Stimulated activated CD8-positive, alpha-beta memory T cell treated with anti-CD3 and anti-CD28 coated beads, Interleukin-7, amount 100 ng/mL, for 48 hours (primary cell): ENCODE results near the gene COLEC12.

Experiments
- DNase-seq, 2 donors: peaks; one replicate each; pipeline ENCODE4 v3.0.0-alpha.2; 2020; ENCODE audit warnings: low read depth in 1 of 2; ENCODE audit errors: extremely low read depth in 1 of 2

COLEC12 gene

DNA sequence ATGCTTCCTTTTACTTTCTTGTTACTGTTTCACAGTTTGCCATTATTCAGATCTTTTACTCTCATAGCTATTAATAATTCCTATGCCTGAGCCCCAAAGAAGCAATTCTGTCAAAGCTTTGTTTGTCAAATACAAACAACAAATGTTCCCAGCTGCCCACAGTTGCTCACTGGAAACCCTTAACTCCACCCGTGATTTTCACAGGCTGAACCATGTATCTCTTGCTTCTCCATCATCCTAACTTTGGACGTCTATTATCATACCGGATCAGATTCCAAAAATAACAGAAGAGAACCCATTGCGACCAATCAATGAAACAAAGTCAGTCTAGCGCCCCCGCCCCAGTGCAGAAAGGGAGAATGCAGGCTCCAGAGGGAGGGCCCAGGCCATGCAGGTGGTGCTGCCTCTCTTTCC lies 24.2 kb downstream of the COLEC12 start:
- DNase-seq, result no peak

DNA sequence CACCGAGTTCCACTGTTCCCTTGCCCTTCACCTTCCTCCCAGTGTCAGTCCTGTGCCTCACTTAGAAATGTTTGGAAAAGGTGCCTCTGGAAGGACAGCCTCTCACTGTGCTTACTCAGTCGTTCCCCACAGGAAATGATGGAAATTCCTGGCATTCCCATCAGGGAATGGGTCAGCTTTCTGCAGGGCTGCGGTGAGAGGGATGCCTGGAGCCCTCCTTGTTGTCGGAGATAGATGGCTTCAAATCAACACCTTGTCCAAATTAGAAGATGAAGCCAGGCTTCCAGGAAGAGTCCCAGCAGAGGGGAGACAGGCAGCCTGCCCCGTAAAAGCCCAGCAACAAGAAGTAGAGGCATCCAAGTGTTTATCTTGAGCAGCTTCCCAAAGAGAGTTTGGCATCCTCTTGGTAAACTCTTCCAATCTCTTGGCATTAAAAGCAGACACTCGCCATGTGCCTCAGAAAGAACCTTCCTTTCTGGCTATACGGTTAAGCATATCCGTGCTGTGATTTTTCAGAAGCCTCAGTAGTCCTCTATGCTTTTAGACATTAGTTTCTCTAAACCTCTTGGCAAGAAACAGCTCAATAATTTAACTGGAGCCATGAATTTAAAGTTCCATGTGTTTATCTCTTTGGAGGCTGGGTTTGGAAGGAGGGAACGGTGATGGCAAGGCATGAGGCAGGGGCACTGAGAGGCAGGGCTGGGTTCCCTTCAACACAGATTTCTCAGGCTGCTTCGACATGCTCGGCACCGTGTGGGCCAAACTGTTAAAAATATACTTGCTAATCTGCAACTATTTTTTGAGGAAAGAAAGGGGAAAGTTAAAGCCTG lies 25.1 kb downstream of the COLEC12 start:
- DNase-seq, result no peak

DNA sequence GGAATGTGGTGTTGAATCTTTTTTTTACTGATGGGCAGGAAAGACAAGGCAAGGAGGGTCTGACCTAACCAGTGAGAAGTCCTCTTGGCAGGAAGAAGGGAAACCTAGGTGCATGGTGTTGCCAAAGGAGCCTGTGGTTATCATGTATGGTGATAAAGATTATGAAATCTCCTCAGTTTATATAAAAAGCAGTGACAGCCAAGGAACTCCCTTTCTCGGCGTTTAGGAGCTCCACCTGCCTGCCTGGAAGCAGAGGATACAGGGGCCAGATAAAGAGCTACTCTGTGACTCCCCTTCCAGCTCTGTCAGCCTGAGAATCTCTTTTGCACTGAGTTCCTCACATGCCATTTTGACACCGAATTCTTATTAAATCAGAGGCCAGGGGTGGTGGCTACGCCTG lies 26.1 kb downstream of the COLEC12 start:
- DNase-seq, result no peak

DNA sequence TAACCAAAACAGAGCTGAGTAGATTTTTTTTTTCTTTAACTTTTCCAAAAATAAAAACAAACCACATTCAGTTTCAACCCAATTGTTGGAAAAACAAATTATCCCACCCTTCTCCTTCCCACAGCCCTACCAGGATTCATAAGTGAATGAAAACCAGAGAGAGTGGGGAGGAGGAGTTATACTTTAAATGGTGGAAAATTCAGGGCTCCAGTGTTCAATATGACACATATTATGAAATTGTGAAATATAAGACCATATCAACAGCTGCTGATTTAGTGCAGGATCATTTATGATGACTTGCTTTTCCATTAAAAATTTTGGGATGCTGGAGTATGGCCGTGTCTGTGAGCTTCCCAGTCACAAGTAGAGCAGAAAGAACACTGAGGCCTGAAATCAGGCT lies 26.7 kb downstream of the COLEC12 start:
- no peak for DNase-seq

DNA sequence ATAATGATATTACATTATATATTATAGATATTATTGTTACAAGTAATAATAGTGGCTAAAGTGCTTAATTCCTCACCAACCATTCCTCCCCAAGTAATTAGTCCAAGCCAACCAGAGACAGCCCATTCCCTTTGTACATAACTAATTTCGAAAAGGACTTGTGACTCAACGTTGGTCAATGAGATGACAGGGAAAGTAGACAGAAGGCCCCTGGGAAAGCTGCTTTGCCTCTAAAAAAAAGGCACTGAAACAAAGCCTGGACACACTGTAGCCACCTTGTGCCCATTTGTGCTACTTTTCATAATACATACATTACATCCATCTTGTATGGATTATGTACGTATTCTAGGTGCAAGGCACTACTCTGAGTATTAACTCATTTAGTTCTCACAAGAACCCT lies 28.8 kb downstream of the COLEC12 start:
- DNase-seq, result no peak

DNA sequence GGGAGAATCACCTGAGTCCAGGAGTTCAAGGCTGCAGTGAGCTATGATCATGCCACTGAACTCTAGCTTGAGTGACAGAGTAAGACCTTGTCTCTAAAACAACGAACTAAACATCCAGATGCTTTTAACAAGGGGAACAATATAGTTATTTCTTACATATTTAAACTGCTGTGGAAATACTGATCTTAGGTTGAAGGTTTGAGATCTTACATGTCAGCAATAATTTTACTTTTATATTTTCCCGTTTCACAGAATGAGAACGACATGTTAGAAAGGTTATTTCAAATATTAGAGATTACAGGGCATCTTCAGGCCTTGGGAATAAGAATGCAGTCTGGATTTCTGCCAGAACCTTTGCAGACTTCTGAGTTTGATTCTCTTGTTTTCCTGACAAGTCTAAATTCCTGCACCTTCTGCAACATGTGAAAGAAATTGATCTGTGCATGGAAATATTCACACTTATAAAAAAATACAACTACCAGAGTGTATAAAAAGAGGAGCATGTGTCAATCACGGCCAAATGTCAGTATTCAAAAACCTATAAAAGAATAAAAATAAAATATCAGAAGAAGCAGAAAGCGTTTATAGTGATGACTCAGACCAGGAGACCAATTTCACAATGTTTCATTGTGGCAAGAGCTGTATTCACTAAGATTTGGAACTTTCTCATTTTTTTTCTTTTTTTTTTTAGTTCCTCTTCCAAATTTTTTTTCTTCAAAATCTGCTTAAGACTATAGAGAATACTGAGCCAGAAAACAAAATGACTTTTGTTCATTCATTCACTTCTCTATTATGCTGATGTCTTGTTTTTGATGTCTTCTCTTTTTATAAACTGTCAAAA lies 29.6 kb downstream of the COLEC12 start:
- DNase-seq, result no peak

DNA sequence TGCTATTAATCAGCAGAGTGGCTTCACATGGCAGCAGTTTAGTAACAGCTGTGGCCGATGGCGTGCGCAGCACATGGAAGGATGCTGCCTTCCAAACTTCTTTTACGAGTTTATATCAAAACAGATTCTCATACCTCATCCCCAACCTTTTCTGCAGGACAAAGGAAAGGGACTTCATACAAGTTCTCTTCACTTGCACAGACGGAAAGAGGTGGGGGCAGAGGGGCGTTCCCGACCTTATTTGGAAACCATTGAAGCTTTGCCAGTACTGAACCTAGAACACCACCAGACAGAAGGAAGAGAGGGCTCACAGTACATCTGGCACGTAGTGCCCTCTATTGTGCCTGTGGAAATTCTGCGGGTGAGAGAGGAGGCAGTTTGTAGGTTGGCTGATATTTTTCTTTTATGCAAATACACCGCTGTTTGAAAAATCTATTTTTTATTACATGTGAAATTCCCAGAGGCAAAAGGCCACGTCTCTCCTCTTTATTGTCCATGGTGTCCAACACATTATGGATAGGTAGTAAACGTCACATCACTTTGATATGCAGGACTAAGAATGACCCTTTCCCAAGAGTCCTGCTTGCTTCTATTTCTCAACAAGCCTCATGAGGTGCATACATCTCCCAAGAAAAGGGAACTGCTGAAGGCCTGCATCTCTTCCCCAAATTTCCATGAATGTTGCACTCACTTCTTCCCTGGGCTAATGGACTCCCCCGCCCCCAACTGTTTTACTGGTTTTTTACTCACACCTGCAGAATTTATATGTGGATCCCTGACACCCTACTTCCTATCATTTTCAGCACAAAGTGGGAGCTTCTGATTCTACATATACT lies 31.3 kb downstream of the COLEC12 start:
- no peak for DNase-seq

DNA sequence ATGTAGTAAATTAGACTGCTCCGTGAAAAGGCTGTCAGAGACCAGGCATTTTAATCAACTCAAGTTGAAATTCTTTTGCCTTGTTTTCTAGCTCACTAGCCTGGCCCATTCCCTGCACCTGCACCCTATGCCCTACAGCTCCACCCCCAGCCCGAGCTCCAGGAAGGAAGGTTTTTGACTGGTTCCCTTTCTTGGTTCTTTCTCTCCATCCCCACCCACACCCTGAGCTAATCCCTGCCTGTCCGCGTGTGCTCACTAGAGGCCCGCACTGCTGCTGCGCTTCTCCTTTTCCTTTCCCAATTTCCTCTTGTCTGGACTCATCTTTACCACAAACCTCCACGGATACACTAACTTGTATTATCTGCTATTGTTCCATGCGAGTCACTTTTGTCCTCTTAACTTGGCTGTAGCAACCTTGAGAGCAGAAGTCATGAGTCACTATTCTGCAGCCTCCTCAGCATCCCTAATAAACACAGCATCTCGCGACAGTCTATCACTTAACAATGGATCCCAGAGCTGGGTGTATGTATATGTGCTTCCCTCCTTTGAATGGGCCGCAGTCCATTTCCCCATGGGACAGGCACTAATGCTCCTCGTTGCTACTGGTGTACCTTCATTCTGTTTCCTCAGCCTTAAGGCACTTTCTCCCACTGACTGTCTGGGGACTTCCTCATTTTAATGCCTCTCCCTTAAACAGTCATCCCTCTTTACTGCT lies 36.5 kb downstream of the COLEC12 start:
- DNase-seq, result no peak

DNA sequence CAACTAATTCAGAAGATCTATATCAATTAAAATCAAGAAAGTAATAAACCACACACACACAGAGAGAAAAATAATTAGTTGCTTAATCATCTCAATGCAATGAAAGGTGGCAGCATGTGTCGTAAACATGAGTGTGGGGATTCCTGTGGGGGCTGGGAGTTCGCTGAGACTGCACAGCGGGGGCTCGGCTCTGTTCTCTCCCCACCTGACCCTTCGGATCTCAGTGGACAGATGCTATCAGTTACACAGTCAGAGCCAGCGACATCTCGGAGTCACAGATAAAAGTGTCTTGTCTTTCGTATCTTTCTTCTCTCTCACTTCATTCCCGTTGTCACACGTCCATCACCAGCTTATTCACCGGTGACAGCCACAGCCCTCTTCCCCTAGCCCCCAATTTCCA lies 37.1 kb downstream of the COLEC12 start:
- DNase-seq, result no peak

DNA sequence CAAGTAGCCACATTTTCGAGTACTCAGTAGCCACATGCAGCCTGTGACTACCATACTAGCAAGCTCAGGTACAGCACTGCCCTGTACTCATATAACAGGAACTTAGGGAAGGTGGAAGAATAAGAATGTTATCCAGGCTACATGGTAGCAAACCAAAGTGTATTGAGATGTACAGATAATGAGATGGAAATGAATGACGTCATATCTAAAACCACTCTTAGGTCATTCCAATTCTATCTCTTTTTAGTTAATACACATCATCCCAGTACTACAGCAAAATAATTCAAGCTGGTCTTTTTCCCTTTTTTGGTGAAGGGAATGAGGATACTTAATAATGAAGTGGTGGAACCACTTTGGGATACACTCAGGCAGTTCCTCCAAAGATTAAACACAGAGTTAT lies 38.7 kb downstream of the COLEC12 start:
- no peak for DNase-seq

DNA sequence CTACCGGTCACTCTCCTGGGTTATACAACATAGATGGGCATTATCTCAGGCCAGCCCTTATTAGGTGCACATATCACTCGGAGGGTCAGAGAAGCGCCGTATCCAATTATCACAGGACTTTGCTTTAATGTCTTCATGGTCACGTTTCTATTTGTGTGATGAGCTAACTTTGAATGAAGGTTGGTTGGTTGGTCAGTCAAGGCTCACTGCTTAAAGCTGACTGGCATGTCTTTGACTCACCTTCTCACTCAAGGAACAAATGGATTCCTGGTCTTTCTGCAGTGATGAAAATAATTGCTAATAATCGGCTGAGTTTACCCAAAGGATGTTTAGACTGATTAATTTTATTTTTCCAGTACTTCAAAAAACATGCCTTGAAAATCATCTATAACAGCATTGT lies 39.7 kb downstream of the COLEC12 start:
- DNase-seq, result no peak

DNA sequence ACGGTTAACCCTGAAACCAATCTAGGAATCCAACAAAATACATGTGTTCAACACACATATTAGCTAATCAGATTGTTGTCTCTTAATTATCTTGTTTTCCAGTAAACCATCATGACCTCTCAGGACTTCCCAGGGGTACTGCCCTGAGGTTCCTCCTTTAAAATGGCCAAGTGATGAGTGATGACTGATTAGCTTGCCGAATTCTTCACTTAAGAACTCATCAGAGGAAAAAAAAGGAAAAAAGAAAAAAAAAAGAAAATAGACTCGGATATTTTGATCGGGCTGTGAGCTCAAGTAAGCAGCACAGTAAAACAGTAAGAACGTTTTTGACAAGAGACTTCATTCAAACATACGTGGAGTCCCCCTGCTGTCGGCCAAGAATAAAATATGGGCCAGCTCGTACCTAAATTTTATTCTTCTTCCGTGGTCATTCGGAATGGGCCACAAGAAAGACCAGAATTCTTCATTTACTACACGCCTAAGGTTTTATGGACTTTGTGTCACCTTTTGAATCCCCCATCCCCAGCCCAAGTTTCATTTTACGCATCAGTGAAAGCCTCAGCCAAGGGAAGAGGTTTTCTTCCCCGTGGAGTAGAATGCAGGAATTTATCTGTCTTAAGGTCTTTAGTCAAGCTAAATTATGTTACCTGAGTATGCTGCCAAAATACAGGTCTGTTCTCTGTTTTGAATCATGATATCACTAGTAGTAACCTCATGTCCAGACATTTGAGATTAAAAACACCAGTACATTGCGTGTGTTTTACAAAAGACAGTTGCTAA lies 40.5 kb downstream of the COLEC12 start:
- DNase-seq, result no peak

DNA sequence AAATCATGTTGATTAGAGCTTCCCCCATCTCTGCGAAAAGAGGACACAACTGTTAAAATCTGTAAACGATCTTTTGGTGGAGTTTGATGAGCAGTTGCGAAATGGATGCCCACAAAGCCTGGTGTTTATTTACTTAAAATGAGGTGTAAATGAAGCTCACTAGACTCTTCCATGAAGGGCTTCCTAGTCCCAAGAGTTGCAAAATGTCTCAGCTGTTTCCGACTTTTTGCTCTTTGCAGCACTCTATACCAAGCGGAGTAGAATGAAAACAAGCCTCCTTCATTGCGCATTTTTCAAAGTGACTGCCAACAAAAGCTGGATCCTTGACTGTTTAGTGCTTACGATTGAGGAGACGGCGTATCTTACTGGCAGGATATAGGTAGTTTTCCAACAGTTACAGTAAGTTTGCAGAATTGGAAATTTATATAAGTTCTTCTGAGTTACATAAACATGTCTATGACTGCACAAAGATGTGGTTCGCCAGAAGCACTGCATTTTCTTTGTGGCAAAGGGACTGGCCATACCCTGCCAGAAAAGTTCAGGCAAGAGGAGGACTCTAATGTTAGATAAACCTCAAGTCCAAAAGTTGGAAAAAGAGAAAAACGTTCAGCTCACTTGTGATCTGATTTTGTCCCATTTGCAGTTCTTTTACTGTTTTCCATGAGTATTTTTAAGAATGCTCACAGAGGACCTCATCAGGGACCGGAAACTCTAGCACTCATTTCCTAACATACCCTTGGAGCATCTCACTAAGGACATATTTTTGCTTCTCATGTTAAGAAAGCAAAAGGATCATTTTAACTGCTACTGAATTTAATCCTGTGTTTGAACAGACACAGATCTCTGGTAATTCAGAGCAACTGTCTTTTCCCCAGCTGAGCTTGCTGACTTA lies 42.7 kb downstream of the COLEC12 start:
- DNase-seq, result no peak

DNA sequence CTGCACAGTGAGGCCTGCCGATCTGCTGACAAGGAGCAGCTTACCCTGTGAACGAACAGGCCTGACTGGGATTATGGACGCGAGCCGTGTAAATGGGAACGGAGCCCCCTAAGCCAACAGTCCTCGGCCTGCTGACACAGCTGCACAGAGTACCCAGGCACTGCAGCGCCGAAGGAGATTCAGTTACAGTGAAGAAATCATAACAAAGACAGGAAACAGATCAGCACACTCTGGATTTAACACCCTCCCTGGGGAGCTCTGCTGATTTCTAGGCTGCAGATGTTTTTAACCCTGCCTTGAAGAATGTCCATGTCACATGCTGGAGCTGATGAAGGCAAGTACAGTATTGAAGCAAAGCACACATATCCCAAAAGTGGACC lies 43.4 kb downstream of the COLEC12 start:
- DNase-seq, result no peak

DNA sequence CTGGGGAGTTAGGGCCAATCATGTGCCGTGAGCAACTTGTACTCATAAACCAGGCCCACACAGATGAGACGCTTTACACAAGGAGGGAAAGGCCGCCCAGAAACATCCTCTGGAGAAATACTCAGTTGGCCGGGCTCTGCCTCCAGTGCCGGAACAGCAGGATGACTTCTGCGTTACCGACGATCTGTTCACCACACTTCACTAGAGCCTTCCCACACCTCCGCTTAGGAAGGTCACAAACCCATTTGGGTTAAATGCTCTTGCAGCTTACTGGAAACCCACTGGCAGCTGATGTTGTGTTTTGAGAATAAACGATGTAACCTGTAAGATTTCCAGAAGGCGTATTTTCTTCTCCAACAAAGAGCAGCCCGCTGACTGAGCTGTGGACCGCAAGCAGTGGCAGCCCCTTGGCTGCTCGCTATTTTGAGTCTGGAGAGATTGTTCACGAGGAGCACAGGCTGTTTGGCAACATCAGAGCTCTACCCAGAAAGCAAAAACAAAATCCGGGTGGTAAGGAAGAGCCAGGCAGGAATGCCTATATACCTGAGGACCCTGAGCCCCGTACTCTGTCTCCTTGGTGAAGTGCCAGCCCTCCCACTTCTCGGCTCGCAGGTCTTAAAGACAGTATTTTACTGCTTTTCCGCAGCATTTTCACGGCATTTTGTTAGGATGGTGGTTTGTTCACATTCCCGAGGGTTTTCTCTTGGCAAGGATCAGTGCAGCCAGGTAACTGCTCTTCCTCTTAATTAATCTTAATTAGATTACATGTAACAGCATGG lies 44.0 kb downstream of the COLEC12 start:
- no peak for DNase-seq

DNA sequence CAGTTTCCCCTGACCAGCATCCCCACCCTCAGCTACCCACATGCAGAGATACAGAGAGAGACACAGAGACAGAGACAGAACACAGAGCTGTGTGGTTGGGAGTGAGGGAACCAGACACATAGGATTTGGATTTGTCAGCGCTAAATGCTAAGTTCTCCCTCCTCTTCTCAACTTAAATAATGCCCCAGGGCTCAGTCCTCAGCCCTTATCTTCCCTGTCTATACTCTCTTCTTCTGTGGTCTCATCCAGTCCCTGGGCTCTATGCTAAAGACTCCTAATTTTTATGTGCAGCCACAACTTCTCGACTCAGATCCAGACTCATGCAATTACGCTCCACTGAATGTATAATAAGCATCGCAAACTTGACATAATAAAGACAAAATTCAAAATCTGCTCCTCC lies 47.1 kb downstream of the COLEC12 start:
- no peak for DNase-seq

DNA sequence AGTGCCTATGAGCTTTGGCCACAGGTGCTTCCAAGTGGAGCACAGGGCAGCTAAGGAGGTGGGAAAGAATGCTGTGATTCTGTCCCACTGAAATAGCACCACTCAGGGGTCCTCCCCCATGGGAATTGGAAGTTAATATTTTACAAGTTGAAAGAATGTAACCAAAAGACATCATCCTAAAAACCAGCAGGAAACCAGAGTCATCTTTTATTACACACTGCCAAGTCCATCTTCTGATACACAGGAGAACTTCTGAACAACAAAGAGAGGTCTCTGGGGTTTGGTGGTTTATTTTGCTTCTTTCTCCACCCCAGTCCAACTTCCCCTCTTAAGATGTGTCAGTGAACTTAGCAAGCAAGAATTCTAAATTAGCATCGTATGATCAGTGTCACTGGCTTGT lies 47.7 kb downstream of the COLEC12 start:
- no peak for DNase-seq

DNA sequence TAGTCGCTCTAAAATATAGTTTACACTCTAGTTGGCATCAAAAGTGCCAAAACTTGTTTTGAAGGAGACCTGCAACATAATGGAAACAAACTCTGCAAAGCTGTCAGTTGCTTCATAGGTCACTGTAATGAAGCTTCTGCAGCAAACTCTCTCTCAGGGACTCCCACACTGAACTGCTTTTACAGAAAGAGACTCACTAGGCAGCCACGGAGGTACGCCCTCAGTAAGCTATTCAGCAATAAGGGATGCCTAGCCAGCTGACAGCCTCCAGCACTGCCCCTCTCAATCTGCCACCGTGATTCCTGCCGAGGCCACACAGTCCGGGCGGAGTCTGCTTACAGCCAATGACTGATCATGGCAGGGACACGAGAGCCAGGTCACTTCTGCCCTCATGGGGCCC lies 51.1 kb downstream of the COLEC12 start:
- DNase-seq, result no peak
